ENCODE measurements around the gene CCL28.
"Not testable (repeated sequence)": the region's sequence is repeated elsewhere in the genome, so short reads cannot be mapped to it uniquely, and the experiment has no call there.

CCL28 gene

GRCh38 chr5:43412156-43412555 lies at the start of gene CCL28:
TSS of gene CCL28 (minus strand) at chr5:43412391. CDS start at chr5:43412316, 75 bp downstream.
- Mint-ChIP-seq H3K27me3 (no peaks in the 10 kb centered on the region), H3K4me3 (no peak within 1 kb of the TSS), H3K9me3 (no peaks in the 10 kb centered on the region), H3K27ac (no peak within 1 kb of the TSS), H3K4me1 (no peaks in the 10 kb centered on the region), H3K36me3 (no peaks in the 10 kb centered on the region)
- CTCF ChIA-PET: interaction anchor here (1.3 kb wide), 1 partner anchor 23 kb away, joined by 3 read pairs; no protein-coding TSS in a partner anchor
- no peak for DNase-seq

GRCh38 chr5:43461066-43461465 lies 48.9 kb upstream of the CCL28 start:
- Mint-ChIP-seq H3K9me3 (peaks cover 20% of the 10 kb centered on the region), H3K36me3 (peaks cover 53% of the 10 kb centered on the region), H3K4me3 (no peak overlapping the region), H3K4me1 (no peaks in the 10 kb centered on the region), H3K27me3 (no peaks in the 10 kb centered on the region), H3K27ac (no peak overlapping the region)
- CTCF ChIA-PET: no interaction called here
- no peak for DNase-seq

- DNase-seq: no peak
- peaks cover 38% of the 10 kb centered on the region for H3K36me3 Mint-ChIP-seq
- H3K27me3 Mint-ChIP-seq: no peaks in the 10 kb centered on the region
- no peaks in the 10 kb centered on the region for H3K4me1 Mint-ChIP-seq
- CTCF ChIA-PET: no interaction called here
- H3K9me3 Mint-ChIP-seq: peaks cover 12% of the 10 kb centered on the region
- no peak overlapping the region for H3K4me3 Mint-ChIP-seq
- no peak overlapping the region for H3K27ac Mint-ChIP-seq
Measured at GRCh38 chr5:43456556-43456955, 44.4 kb upstream of the CCL28 start.

- H3K27ac Mint-ChIP-seq, DNase-seq, H3K4me3 Mint-ChIP-seq, H3K27me3 Mint-ChIP-seq, CTCF ChIA-PET, H3K4me1 Mint-ChIP-seq: not testable (repeated sequence)
- Mint-ChIP-seq H3K9me3 (peaks cover 46% of the 10 kb centered on the region), H3K36me3 (peaks cover 26% of the 10 kb centered on the region)
Measured at GRCh38 chr5:43441575-43441974, 29.4 kb upstream of the CCL28 start.

GRCh38 chr5:43437062-43437660 lies 25.0 kb upstream of the CCL28 start:
- CTCF ChIA-PET: no interaction called here
- H3K36me3 Mint-ChIP-seq: peaks cover 2% of the 10 kb centered on the region
- peaks cover 5% of the 10 kb centered on the region for H3K27me3 Mint-ChIP-seq
- DNase-seq: no peak
- H3K27ac Mint-ChIP-seq: no peak overlapping the region
- H3K4me1 Mint-ChIP-seq: no peaks in the 10 kb centered on the region
- H3K9me3 Mint-ChIP-seq: peaks cover 31% of the 10 kb centered on the region
- H3K4me3 Mint-ChIP-seq: no peak overlapping the region

- Mint-ChIP-seq H3K27me3 (no peaks in the 10 kb centered on the region), H3K36me3 (no peaks in the 10 kb centered on the region), H3K4me3 (no peak overlapping the region), H3K9me3 (peaks cover 5% of the 10 kb centered on the region), H3K27ac (no peak overlapping the region), H3K4me1 (no peaks in the 10 kb centered on the region)
- DNase-seq: no peak
- CTCF ChIA-PET: no interaction called here
Measured at GRCh38 chr5:43433382-43433781, 21.2 kb upstream of the CCL28 start.

- no peak for DNase-seq
- Mint-ChIP-seq H3K36me3 (no peaks in the 10 kb centered on the region), H3K9me3 (no peaks in the 10 kb centered on the region), H3K27me3 (no peaks in the 10 kb centered on the region), H3K4me3 (no peak overlapping the region), H3K4me1 (no peaks in the 10 kb centered on the region), H3K27ac (no peak overlapping the region)
- CTCF ChIA-PET: no interaction called here
Measured at GRCh38 chr5:43432486-43433375, 20.5 kb upstream of the CCL28 start.

- DNase-seq: no peak
- Mint-ChIP-seq H3K4me3 (no peak overlapping the region), H3K27ac (no peak overlapping the region), H3K36me3 (no peaks in the 10 kb centered on the region), H3K4me1 (no peaks in the 10 kb centered on the region), H3K9me3 (no peaks in the 10 kb centered on the region), H3K27me3 (no peaks in the 10 kb centered on the region)
- CTCF ChIA-PET: no interaction called here
Measured at GRCh38 chr5:43429706-43430105, 17.5 kb upstream of the CCL28 start.

- Mint-ChIP-seq H3K9me3 (no peaks in the 10 kb centered on the region), H3K4me3 (no peak overlapping the region), H3K4me1 (no peaks in the 10 kb centered on the region), H3K36me3 (no peaks in the 10 kb centered on the region), H3K27ac (no peak overlapping the region), H3K27me3 (no peaks in the 10 kb centered on the region)
- CTCF ChIA-PET: no interaction called here
- DNase-seq: no peak
Measured at GRCh38 chr5:43429016-43429415, 16.8 kb upstream of the CCL28 start.

GRCh38 chr5:43427306-43427705 lies 15.1 kb upstream of the CCL28 start:
- CTCF ChIA-PET: no interaction called here
- no peak for DNase-seq
- no peak overlapping the region for H3K27ac Mint-ChIP-seq

GRCh38 chr5:43425983-43426382 lies 13.8 kb upstream of the CCL28 start:
- Mint-ChIP-seq H3K36me3 (no peaks in the 10 kb centered on the region), H3K4me1 (no peaks in the 10 kb centered on the region), H3K4me3 (no peak overlapping the region), H3K9me3 (no peaks in the 10 kb centered on the region), H3K27ac (no peak overlapping the region), H3K27me3 (no peaks in the 10 kb centered on the region)
- DNase-seq: no peak
- CTCF ChIA-PET: no interaction called here

More at GRCh38 chr5:43427306-43427705, 15.1 kb upstream of the CCL28 start:
- Mint-ChIP-seq H3K4me1 (no peaks in the 10 kb centered on the region), H3K4me3 (no peak overlapping the region), H3K9me3 (no peaks in the 10 kb centered on the region), H3K36me3 (no peaks in the 10 kb centered on the region), H3K27me3 (no peaks in the 10 kb centered on the region)

- H3K27ac Mint-ChIP-seq, H3K36me3 Mint-ChIP-seq, H3K4me1 Mint-ChIP-seq, CTCF ChIA-PET, H3K4me3 Mint-ChIP-seq, H3K27me3 Mint-ChIP-seq, DNase-seq, H3K9me3 Mint-ChIP-seq: not testable (repeated sequence)
Measured at GRCh38 chr5:43423086-43423485, 10.9 kb upstream of the CCL28 start.

GRCh38 chr5:43422143-43422542 lies 10.0 kb upstream of the CCL28 start:
- H3K4me3 Mint-ChIP-seq: no peak overlapping the region
- peaks cover 5% of the 10 kb centered on the region for H3K27me3 Mint-ChIP-seq
- H3K27ac Mint-ChIP-seq: no peak overlapping the region
- H3K36me3 Mint-ChIP-seq: no peaks in the 10 kb centered on the region
- H3K4me1 Mint-ChIP-seq: no peaks in the 10 kb centered on the region
- CTCF ChIA-PET: no interaction called here
- DNase-seq: no peak
- no peaks in the 10 kb centered on the region for H3K9me3 Mint-ChIP-seq

GRCh38 chr5:43421450-43422133 lies 9.4 kb upstream of the CCL28 start:
- no peak for DNase-seq
- CTCF ChIA-PET: no interaction called here
- H3K36me3 Mint-ChIP-seq: no peaks in the 10 kb centered on the region
- H3K27ac Mint-ChIP-seq: no peak overlapping the region
- peaks cover 5% of the 10 kb centered on the region for H3K27me3 Mint-ChIP-seq
- H3K4me3 Mint-ChIP-seq: no peak overlapping the region
- no peaks in the 10 kb centered on the region for H3K9me3 Mint-ChIP-seq
- H3K4me1 Mint-ChIP-seq: no peaks in the 10 kb centered on the region

GRCh38 chr5:43420241-43420640 lies 8.1 kb upstream of the CCL28 start:
- Mint-ChIP-seq H3K4me3 (no peak overlapping the region), H3K9me3 (no peaks in the 10 kb centered on the region), H3K36me3 (no peaks in the 10 kb centered on the region), H3K4me1 (no peaks in the 10 kb centered on the region), H3K27me3 (peaks cover 5% of the 10 kb centered on the region), H3K27ac (no peak overlapping the region)
- CTCF ChIA-PET: no interaction called here
- DNase-seq: no peak

Measured in activated naive CD4-positive, alpha-beta T cell treated with anti-CD3 and anti-CD28 coated beads, Interleukin-2, amount 10 ng/mL, durations not matched to agents 7 days and 5 days (primary cell).